ENCODE measurements around the gene MARCHF6.

DNA sequence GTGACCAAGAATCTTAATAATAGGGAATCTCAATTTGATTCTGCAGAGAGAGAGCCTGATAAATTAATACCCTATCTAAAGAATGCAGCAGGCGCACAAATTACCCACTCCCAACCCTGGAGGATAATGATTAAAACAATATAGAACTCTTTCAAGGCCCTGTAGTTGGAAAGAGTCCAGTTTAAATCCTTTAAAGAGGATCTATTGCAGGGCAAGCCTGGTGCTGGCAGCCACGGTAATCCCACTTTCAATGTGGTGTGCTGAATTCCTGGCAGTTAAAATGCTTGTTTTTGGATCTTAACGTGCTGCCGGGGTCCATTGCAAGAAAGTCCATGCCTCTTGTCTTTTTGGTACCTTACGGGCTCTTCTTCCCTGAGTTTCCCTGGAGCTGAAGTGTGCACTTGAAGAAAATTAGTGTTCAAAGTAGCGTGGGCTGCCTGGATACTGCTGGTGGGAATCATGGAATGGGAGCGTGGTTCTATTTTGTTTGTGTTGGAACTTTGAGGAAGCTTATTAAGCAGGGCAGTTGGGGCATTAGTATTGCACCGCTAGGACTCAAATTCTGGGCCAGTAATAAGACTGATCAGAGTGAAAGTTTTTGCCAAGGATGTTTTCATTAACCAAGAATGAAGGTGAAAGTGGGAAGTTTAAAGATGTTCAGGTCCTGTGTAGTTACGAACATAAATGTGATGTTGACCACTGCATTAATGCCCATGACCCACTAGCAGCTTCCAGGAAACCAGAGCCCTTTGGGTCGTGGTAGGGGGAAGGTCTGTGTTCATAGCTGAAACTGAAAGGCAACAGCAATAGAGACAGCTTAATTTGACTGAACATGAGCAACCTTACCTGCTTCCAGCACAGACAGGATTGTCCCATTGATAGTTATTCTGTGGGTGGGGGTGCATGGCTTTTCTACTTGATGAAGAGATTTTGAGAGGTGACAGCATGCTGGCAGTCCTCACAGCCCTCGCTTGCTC, 20.8 kb downstream of the MARCHF6 start:
- TF ChIP-seq TBP (optimal IDR thresholded peaks at IDR 0.05; ENCODE audit: low read depth, low read length) (no peak), ESRRA (IDR thresholded peaks at IDR 0.05; ENCODE audit: borderline replicate concordance, low read depth) (no peak)
- TF ChIP-seq, protein P1, sequence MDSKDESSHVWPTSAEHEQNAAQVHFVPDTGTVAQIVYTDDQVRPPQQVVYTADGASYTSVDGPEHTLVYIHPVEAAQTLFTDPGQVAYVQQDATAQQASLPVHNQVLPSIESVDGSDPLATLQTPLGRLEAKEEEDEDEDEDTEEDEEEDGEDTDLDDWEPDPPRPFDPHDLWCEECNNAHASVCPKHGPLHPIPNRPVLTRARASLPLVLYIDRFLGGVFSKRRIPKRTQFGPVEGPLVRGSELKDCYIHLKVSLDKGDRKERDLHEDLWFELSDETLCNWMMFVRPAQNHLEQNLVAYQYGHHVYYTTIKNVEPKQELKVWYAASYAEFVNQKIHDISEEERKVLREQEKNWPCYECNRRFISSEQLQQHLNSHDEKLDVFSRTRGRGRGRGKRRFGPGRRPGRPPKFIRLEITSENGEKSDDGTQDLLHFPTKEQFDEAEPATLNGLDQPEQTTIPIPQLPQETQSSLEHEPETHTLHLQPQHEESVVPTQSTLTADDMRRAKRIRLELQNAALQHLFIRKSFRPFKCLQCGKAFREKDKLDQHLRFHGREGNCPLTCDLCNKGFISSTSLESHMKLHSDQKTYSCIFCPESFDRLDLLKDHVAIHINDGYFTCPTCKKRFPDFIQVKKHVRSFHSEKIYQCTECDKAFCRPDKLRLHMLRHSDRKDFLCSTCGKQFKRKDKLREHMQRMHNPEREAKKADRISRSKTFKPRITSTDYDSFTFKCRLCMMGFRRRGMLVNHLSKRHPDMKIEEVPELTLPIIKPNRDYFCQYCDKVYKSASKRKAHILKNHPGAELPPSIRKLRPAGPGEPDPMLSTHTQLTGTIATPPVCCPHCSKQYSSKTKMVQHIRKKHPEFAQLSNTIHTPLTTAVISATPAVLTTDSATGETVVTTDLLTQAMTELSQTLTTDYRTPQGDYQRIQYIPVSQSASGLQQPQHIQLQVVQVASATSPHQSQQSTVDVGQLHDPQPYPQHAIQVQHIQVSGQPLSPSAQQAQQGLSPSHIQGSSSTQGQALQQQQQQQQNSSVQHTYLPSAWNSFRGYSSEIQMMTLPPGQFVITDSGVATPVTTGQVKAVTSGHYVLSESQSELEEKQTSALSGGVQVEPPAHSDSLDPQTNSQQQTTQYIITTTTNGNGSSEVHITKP (IDR thresholded peaks at IDR 0.05; ENCODE audit: partially characterized antibody) = no peak
